GM12874 (cell line): ENCODE data around the gene SLC38A6.

Experiments
- TF ChIP-seq, protein P1 (sequence below): IDR thresholded peaks from 2 replicates; pipeline ENCODE4 v1.5.1; 2011; ENCODE audit warnings: low read depth, mild to moderate bottlenecking, control low read depth, low read length, moderate library complexity; ENCODE audit not compliant: insufficient read depth

SLC38A6 gene

DNA sequence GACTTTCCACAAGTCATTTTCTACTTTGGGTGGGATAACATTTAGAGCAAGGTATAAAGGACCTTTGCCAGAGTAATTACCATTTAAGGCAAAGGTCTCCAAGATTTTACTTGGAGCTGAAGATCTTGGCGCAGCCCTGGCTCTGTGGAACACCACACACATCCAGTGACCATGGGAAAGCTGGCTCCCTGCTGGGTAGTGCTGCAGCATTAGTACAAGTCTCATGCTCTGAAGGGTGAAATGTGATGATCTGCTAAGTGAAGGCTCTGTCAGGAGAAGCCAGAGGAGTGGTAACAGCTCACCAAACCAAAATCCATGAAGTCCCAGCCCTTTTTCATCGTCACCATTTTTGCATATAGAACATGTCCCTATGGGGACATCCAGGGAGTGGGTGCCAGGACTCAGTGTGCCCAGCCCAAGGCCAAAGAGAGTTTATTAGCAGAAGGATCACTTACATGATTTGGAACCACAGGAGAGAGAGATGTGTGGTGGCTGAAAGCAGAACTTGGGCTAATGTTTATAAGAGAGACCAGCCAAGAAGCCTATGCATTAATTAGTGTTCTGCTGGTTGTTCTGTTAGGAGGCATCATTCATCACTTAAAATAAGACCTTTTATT, 110.7 kb downstream of the SLC38A6 start:
- TF ChIP-seq, protein P1, sequence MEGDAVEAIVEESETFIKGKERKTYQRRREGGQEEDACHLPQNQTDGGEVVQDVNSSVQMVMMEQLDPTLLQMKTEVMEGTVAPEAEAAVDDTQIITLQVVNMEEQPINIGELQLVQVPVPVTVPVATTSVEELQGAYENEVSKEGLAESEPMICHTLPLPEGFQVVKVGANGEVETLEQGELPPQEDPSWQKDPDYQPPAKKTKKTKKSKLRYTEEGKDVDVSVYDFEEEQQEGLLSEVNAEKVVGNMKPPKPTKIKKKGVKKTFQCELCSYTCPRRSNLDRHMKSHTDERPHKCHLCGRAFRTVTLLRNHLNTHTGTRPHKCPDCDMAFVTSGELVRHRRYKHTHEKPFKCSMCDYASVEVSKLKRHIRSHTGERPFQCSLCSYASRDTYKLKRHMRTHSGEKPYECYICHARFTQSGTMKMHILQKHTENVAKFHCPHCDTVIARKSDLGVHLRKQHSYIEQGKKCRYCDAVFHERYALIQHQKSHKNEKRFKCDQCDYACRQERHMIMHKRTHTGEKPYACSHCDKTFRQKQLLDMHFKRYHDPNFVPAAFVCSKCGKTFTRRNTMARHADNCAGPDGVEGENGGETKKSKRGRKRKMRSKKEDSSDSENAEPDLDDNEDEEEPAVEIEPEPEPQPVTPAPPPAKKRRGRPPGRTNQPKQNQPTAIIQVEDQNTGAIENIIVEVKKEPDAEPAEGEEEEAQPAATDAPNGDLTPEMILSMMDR, result no peak

DNA sequence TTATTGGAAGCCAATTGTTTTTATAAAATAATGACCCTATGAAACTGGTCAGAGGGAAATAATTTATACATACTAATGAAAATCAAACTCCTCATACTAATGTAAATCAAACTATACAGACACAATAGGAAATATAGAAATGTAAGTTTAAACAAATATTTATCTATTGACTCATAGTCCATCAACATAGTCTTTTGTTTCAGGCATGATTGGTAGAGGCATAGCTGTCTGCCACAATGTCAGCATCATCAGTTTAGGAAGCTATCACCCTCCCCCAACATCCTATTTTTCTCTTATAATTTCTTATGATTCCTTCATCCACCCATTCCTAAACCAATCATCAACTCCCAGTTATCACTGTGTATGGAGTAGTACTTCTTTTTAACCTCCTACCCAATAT, 117.7 kb downstream of the SLC38A6 start:
- TF ChIP-seq, protein P1, result no peak

DNA sequence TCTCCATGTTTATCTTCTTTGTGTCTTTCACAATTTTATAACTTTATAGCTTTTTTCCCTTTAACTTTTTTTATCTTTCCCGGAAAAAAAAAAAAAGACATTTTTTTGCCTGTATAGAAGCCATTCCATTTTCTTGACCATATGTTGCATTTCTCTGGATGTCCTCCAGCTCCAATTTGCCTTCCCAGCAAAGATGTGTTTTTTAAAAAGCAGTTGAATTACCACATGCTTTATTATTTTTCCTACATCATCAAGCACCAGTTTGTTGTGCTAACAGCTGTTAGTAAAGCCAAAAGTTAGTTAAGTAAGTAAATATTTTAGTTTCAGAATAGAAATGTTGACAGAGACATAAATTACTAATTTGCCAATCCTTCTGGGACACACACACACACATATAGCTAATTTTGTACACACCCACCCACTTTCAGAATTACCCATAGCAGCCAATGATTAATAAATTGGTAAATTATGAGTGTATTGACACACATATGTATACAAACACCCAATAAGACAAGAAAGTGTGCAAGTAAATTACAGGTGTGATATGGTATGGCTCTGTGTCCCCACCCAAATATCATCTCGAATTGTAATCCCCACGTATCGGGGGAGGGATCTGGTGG, 118.3 kb downstream of the SLC38A6 start:
- TF ChIP-seq, protein P1, result no peak

DNA sequence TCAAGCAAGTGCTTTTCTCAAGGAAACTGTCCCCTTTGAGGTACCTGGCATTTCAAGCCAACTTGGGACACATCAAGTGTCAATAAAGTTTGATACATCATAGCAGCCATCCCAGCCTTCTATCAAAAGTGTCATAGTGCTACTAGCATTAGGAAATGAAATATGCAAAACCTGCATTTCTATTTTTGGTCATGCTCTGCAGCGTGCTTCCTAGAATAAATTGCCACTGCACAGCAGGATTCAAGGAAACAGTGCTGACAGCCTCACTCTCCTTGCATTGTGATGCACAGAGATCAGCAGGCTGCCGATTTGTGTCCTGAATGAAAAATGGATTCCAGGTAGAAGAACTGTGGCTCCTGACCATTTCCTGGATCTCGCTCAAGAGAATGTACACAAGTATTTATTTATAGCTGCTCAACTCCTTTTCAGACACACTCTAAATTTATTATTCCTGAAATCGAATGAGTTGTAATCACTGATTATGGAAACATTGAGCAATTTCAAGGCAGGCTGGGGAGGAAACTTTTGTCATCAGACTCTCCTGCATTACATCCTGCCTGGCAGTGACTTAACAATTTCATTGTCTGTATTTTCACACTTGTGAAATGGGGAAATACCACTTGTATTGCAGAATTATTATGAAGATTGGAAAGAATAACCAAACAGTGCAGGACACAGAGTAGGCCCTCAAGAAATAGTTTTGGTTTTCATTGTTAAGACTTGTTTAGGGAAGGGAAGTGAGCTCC, 120.9 kb downstream of the SLC38A6 start:
- TF ChIP-seq, protein P1, result no peak
